GM12874 (cell line): ENCODE measurements around the gene PTRH1.

Experiments
- TF ChIP-seq, protein P1 (sequence below): IDR thresholded peaks from 2 replicates; pipeline ENCODE4 v1.5.1; 2011; ENCODE audit warnings: low read depth, mild to moderate bottlenecking, control low read depth, low read length, moderate library complexity; ENCODE audit not compliant: insufficient read depth

PTRH1 gene

DNA sequence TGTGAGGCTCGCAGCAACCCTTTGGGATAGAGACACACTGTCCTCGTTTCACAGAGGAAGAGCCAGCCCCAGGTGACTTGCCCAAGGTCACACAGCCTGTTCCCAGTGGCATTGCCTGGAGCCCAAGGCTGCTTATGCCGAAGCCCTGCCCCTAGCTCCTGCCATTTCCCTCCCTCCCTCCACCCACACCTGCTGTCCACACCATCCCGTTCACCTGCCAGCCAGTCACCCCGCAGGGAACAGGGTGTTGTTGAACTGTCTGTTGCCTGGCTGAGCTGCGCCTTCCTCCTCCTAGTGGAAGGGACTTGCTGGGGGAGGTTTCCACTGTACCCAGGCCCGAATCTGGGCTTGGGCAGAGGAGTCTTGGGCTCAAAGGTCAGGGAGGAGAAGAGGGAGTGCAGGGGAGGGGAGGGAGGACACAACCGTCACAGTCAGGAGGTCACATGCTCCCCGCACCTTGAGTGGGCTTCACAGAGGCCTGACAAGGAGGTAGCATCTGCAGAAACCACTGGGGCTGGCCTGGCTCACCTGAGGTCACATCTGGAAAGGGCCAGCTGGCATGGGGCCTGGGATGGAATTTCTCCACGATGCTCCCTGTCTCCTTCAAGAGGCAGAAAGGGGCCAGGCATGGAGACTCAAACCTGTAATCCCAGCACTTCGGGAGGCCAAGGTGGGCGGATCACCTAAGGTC is 6.7 kb upstream of the PTRH1 start:
- TF ChIP-seq, protein P1, sequence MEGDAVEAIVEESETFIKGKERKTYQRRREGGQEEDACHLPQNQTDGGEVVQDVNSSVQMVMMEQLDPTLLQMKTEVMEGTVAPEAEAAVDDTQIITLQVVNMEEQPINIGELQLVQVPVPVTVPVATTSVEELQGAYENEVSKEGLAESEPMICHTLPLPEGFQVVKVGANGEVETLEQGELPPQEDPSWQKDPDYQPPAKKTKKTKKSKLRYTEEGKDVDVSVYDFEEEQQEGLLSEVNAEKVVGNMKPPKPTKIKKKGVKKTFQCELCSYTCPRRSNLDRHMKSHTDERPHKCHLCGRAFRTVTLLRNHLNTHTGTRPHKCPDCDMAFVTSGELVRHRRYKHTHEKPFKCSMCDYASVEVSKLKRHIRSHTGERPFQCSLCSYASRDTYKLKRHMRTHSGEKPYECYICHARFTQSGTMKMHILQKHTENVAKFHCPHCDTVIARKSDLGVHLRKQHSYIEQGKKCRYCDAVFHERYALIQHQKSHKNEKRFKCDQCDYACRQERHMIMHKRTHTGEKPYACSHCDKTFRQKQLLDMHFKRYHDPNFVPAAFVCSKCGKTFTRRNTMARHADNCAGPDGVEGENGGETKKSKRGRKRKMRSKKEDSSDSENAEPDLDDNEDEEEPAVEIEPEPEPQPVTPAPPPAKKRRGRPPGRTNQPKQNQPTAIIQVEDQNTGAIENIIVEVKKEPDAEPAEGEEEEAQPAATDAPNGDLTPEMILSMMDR: no peak

DNA sequence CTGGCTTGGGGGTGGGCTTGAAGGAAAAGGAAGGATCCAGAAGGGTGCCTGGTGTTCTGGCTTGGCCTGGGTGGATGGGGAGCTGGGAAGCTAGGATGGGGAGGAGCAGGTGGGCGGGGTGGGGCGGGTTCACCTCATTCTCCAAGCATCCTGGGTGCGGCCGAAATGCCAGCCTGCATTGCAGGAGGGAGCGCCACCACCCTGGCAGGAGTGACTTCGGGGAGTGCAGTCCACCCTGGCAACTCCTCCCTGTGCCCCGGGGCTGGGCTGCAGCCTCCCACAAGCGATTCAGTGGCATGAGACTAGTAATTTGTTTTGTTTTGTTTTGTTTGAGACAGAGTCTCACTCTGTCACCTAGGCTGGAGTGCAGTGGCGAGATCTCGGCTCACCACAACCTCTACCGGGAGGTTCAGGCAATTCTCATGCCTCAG is 5.9 kb upstream of the PTRH1 start:
- TF ChIP-seq, protein P1: no peak

DNA sequence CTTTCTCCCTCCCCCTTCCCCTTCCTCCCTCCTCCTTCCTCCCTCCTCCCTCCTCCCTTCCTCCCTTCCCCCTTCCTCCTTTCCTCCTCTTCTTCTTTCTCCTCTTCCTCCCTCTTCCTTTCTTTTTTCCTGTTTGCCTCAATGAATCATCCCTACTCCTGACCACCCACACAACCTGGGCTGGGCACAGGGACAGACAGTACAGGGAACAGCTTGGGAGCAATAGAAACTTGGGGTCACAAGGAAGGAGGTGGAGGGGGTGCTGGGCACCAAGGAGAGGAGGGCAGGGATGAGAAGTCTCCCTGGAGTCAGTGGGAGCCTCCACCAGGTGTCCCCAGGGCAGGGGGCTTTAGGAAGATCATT is 5.4 kb upstream of the PTRH1 start:
- TF ChIP-seq, protein P1: no peak

DNA sequence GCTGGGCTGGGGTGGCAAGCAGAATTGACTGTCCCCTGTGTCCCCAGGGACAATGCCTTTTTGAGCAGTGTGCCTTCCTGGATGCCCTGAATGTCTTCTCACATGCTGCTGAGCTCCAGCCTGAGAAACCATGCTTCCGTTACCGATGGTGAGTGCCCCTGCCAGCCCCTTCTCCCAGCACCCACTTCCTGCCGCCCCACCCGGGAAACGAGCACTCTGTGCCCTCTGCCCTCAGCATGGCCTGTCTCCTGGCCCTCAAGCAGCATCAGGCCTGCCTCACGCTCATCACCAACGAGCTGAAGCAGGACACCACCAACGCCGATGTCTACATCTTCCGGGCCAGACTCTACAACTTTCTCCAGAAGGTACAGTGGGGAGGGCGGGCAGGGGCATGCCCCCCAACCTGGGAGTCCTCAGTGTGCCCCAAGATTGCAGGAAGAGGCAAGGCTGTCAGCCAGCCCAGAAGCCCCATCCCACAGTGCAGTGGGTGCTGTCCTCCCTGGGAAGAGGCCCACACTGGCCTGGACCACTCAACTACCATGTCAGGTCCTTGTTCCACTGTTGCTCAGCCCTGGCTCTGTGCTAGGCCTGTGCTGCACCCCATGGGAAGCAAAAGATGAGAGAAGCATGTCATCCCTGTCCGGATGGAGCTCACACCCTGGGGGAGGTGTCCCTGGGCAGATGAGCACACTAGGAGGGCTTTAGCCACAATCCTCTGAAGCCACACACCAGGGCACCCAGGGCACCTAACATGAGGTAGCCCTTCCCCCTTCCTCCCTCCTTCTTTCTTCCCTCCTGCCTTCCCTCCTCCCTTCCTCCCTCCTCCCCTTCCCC is 4.8 kb upstream of the PTRH1 start:
- TF ChIP-seq, protein P1: no peak

DNA sequence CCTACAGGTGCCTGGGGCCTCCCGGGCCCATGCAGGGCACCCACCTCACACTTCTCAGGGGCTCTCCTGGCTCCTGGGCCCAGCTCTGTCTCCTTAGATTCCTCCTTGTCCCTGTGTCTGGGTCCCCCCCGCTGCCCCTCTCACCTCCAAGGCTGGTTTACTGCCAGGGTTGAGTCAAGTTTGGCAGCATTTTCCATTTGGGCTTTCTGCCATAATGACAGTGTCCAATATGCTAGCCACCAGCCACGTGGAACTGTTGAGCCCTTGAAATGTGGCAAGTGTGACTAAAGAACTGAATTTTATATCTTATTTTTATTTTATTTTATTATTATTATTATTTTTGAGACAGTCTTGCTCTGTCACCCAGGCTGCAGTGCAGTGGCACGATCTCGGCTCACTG is 2.3 kb upstream of the PTRH1 start:
- TF ChIP-seq, protein P1: no peak

DNA sequence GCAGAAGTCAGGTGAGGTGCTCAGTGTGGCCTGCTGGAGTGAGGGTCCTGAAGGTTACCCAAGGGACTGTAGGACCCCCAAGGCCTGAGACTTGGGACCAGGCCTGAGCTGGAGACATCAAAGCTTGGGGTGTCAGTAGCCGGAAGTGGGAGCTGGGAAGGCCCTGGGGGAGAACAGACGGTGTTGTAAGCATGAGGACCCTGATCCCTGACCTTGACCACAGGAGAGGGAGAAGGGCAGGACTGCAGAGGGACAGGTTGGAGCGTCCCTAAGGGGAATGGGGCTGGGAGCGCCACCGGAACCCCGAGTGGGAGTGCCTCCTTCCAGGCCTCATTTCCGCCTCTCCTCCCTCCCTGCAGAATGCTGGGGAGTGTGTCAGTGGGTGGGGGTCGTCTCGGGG is 949 bp upstream of the PTRH1 start:
- TF ChIP-seq, protein P1: no peak

DNA sequence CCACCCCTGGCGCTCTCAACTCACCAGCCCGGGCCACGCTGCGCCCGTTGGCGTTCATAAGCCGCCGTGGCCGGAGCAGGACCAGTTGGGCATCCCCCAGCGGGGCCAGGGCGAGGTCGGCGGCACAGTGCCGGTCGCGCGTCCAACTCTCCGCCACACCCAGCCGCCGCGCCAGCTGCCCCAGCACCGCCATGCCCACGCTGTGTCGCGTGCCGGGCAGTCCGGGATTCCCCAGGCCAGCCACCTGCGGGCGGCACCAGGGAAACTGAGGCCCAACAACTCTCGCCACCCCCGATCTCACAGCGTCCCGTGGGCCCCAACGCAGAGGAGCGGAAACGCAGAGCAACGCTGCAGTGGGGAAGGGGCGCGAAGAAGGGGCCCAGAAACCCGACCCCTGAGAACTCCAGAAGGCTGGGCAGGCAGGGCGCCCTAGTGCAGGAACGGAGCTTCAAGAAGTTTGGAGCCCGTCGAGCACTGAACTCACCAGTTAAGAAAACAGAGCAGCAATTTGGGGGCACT is 453 bp downstream of the PTRH1 start:
- TF ChIP-seq, protein P1: no peak
